CD4-positive, alpha-beta T cell (primary cell): Measurements from ENCODE around the gene DNM1. TPM values are rescaled to one million over a fixed set of nuclear protein-coding genes. Genes with fewer than 3 reads are reported as not detected.

Experiments used
- ATAC-seq: fragments of 200-7000 bp; cut with Tn5 transposase; one replicate; pipeline ENCODE4 v1.10.0; 2022; ENCODE audit warnings: mild to moderate bottlenecking; ENCODE audit not compliant: poor library complexity
- CTCF ChIA-PET: fragments of 350-600 bp; sonication (Branson Sonifier 250); formaldehyde crosslinking; loops from one replicate; lab custom pipeline; 2021; ENCODE audit warnings: antibody characterized with exemption, inconsistent platforms; lab: Charles Lee
- POLR2A ChIA-PET: fragments of 350-600 bp; sonication (Branson Sonifier 250); formaldehyde crosslinking; loops from one replicate; lab custom pipeline; 2021; ENCODE audit warnings: antibody characterized with exemption, inconsistent platforms; lab: Charles Lee
- DNase-seq, 14 experiments: peaks; one replicate each; pipeline ENCODE4 v3.0.0-alpha.2; 2013 to 2020; ENCODE audit warnings: mixed read lengths in 2 of 14
- H3K27ac ChIP-seq, 2 donors: one replicate each; pipeline versions ENCODE4 v1.5.1 to v1.7.0; 2013; ENCODE audit warnings: low read length in 2 of 2, low read depth in 1 of 2, mild to moderate bottlenecking in 1 of 2
- H3K27me3 ChIP-seq, 2 experiments: 1 replicate in 1 of 2; 2 replicates in 1 of 2; pipeline versions ENCODE4 v1.6.1 to v1.7.0; 2013; ENCODE audit warnings: low read length in 2 of 2, control low read depth in 1 of 2, mild to moderate bottlenecking in 1 of 2, moderate library complexity in 1 of 2; ENCODE audit not compliant: insufficient read depth in 2 of 2, control insufficient read depth in 1 of 2
- H3K36me3 ChIP-seq: one replicate; pipeline ENCODE4 v1.6.1; 2013; ENCODE audit warnings: low read length, control low read depth; ENCODE audit not compliant: insufficient read depth
- H3K4me1 ChIP-seq: one replicate; pipeline ENCODE4 v1.6.1; 2013; ENCODE audit warnings: low read length, control low read depth; ENCODE audit not compliant: insufficient read depth
- H3K4me3 ChIP-seq: one replicate; pipeline ENCODE4 v1.5.1; 2013; ENCODE audit warnings: mild to moderate bottlenecking, low read length, moderate library complexity
- H3K9me3 ChIP-seq, 2 experiments: 1 replicate in 1 of 2; 2 replicates in 1 of 2; pipeline versions ENCODE4 v1.6.1 to v1.7.0; 2013; ENCODE audit warnings: low read length in 2 of 2, mild to moderate bottlenecking in 2 of 2, control low read depth in 1 of 2, moderate library complexity in 1 of 2; ENCODE audit not compliant: control insufficient read depth in 1 of 2, insufficient read depth in 1 of 2
- H3K27ac Mint-ChIP-seq: one replicate; pipeline ENCODE4 v1.8.0; 2020; ENCODE audit warnings: mixed read lengths
- H3K27me3 Mint-ChIP-seq: one replicate; pipeline ENCODE4 v1.8.0; 2021; ENCODE audit warnings: mixed read lengths
- H3K36me3 Mint-ChIP-seq: one replicate; pipeline ENCODE4 v1.8.0; 2021; ENCODE audit warnings: low read depth, mixed read lengths
- H3K4me1 Mint-ChIP-seq: one replicate; pipeline ENCODE4 v1.8.0; 2021; ENCODE audit warnings: low read depth, mixed read lengths
- H3K4me3 Mint-ChIP-seq: one replicate; pipeline ENCODE4 v1.8.0; 2020; ENCODE audit warnings: mild to moderate bottlenecking, mixed read lengths
- H3K9me3 Mint-ChIP-seq: one replicate; pipeline ENCODE4 v1.8.0; 2020; ENCODE audit warnings: mixed read lengths
- CTCF ChIP-seq: fragments of 200-600 bp; IDR thresholded peaks from one replicate; pipeline ENCODE4 v1.8.0; 2022; ENCODE audit warnings: antibody characterized with exemption, mild to moderate bottlenecking
- intact Hi-C, 2 experiments: fragments of 100-400 bp; cut with DNase I in 1 of 2; cut with micrococcal nuclease in 1 of 2; formaldehyde crosslinking; loops; one replicate each; pipeline versions ENCODE4 v1.15.1 to v1.9.0; 2023 to 2025; cut with DNase I, micrococcal nuclease
- total RNA-seq, 174 experiments: library from RNA in 2 of 174; stranded (reverse) in 2 of 174; gene quantifications; one replicate each; pipeline ENCODE4 v1.2.3 and lab custom pipeline; 2021 to 2026

The DNM1 gene
- total RNA-seq, 2 experiments from 2014 or later = 1.8 to 2.5 TPM

GRCh38 chr9:128161215-128161902, 41.8 kb upstream of the DNM1 start:
- Histone ChIP-seq H3K27ac (no peak overlapping the region), H3K27me3 (no peaks in the 10 kb centered on the region), H3K4me1 (peaks cover 24% of the 10 kb centered on the region), H3K9me3 (no peaks in the 10 kb centered on the region), H3K4me3 (peak overlapping the region; percentile 97), H3K36me3 (peaks cover 28% of the 10 kb centered on the region)
- peaks cover 20% of the 10 kb centered on the region for H3K4me1 Mint-ChIP-seq
- H3K9me3 Mint-ChIP-seq = no peaks in the 10 kb centered on the region
- intact Hi-C loops = loop anchor here in 1 of 2 experiments (2.0 kb wide), 1 partner anchor 89 kb away; no protein-coding TSS in a partner anchor
- ChIA-PET POLR2A (interaction anchor here (0.6 to 4.4 kb wide), 11 partner anchors 8 to 610 kb away, joined by 3 to 29 read pairs (median 4); partner anchors contain the start of genes GOLGA2, PTGES2, SWI5 and ZER1), CTCF (interaction anchor here (1.3 to 2.9 kb wide), 2 partner anchors 30 to 180 kb away, joined by 3 to 8 read pairs; partner anchors contain the start of gene CIZ1)
- ATAC-seq = no peak
- peak overlapping the region; percentile 92 for H3K27ac Mint-ChIP-seq
- DNase-seq = no peak
- H3K36me3 Mint-ChIP-seq = peaks cover 32% of the 10 kb centered on the region
- no peaks in the 10 kb centered on the region for H3K27me3 Mint-ChIP-seq
- no peak for TF ChIP-seq CTCF
- H3K4me3 Mint-ChIP-seq = peak overlapping the region; percentile 89

- DNase-seq = no peak
- no peaks in the 10 kb centered on the region for H3K9me3 Mint-ChIP-seq
- H3K27me3 Mint-ChIP-seq = no peaks in the 10 kb centered on the region
- POLR2A ChIA-PET = interaction anchor here (0.7 to 1.5 kb wide), 2 partner anchors 24 to 113 kb away, joined by 3 to 4 read pairs; partner anchors contain the start of genes GOLGA2 and SWI5
- no peak overlapping the region for H3K27ac ChIP-seq
- H3K27ac Mint-ChIP-seq = peak overlapping the region; percentile 47
- peaks cover 20% of the 10 kb centered on the region for H3K4me1 Mint-ChIP-seq
- no peaks in the 10 kb centered on the region for H3K27me3 ChIP-seq
- H3K36me3 Mint-ChIP-seq = peaks cover 40% of the 10 kb centered on the region
- H3K4me3 ChIP-seq = no peak overlapping the region
- no peaks in the 10 kb centered on the region for H3K9me3 ChIP-seq
- intact Hi-C loops = no loop called here
- CTCF ChIA-PET = interaction anchor here (1.5 to 2.9 kb wide), 2 partner anchors 10 to 29 kb away, joined by 4 to 8 read pairs; partner anchors contain the start of gene CIZ1
- peaks cover 39% of the 10 kb centered on the region for H3K36me3 ChIP-seq
- H3K4me3 Mint-ChIP-seq = peak overlapping the region; percentile 89
- no peak for ATAC-seq
- peaks cover 24% of the 10 kb centered on the region for H3K4me1 ChIP-seq
- TF ChIP-seq CTCF = no peak
Measured at GRCh38 chr9:128162215-128163026, 40.8 kb upstream of the DNM1 start.

- no peak for TF ChIP-seq CTCF
- peaks cover 45% of the 10 kb centered on the region for H3K36me3 ChIP-seq
- no peak overlapping the region for H3K4me3 ChIP-seq
- H3K27me3 ChIP-seq = no peaks in the 10 kb centered on the region
- H3K9me3 Mint-ChIP-seq = no peaks in the 10 kb centered on the region
- H3K27ac ChIP-seq = no peak overlapping the region
- no peaks in the 10 kb centered on the region for H3K27me3 Mint-ChIP-seq
- ATAC-seq (no peak), DNase-seq (no peak)
- peaks cover 47% of the 10 kb centered on the region for H3K36me3 Mint-ChIP-seq
- no peak overlapping the region for H3K4me3 Mint-ChIP-seq
- peaks cover 24% of the 10 kb centered on the region for H3K4me1 ChIP-seq
- POLR2A ChIA-PET = no interaction called here
- CTCF ChIA-PET = interaction anchor here (1.5 kb wide), 1 partner anchor 9 kb away, joined by 4 read pairs; no protein-coding TSS in a partner anchor
- H3K4me1 Mint-ChIP-seq = peaks cover 20% of the 10 kb centered on the region
- intact Hi-C loops = no loop called here
- H3K27ac Mint-ChIP-seq = peak overlapping the region; percentile 47
- no peaks in the 10 kb centered on the region for H3K9me3 ChIP-seq
Measured at GRCh38 chr9:128163027-128163515, 40.1 kb upstream of the DNM1 start.
